CD4-positive, alpha-beta T cell treated with Interleukin-17A for 1 hour (primary cell): Measurements from ENCODE around the gene SAMD7.

Experiments
- DNase-seq: peaks from one replicate; pipeline ENCODE4 v3.0.0-alpha.2; 2020

SAMD7 gene

GRCh38 chr3:169966951-169967915 is 55.9 kb downstream of the SAMD7 start:
- peak; percentile 51 for DNase-seq

- no peak for DNase-seq
These were observed 57.0 kb downstream of the SAMD7 start for GRCh38 chr3:169968224-169968885.

DNA sequence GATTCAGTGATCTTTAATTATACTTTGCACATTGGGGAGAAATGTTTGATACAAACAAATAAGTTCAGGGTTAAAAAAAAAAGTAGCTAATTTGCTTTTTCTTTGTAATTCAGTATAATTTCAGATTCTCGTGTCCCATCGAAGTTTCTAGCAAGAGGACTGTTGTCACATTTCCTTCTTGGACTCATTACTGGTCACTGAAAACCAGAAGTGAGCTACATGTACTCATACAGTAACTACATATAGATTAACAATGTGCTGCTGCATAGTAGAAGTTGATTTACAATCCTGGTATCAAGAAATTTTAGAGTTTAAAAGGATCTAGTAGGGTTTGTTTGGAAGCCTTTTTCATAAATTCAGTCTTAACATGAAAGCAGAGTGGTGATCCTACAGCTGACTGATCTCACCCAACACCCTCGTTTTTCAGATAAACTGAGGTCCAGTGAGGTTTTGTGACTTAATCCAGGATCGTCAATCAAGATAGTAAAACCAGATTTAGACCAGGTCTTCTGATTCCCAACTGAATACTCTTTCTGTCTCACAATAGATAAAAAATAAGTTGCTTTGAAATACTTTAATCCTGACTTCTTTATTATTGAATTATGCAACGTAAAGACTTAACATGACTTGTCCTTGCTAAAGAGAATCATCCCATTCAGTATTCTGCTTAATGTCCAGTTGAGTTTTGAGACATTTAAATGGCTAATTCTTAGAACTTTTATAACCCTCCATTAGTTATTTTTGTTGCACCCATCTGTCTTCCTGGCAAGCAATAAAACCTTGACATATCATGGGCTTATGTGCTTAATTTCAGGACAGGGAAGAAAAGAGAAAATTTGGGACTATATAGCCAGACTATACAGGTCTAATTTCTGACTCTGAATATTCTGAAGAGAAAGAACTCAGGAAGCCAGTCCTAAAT is 58.1 kb downstream of the SAMD7 start:
- DNase-seq = no peak

DNA sequence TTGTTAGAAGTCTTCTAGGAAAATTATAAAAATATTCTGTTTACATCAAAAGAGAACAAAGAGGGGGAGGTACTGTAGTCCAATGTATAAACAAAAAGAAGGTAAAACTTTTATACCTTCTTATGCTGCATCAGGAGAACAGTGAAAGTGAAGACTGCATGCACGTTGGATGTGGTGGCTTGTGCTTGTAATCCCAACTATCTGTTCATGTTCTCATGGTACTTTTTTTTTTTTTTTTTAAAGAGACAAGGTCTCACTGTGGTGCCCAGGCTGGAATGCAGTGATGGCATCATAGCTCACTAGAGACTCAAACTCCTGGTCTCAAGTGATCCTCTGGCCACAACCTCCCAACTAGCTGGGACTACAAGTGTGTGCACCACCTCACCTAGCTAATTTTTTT is 59.5 kb downstream of the SAMD7 start:
- DNase-seq = no peak

GRCh38 chr3:169971522-169971921 is 60.1 kb downstream of the SAMD7 start:
- DNase-seq = no peak

DNA sequence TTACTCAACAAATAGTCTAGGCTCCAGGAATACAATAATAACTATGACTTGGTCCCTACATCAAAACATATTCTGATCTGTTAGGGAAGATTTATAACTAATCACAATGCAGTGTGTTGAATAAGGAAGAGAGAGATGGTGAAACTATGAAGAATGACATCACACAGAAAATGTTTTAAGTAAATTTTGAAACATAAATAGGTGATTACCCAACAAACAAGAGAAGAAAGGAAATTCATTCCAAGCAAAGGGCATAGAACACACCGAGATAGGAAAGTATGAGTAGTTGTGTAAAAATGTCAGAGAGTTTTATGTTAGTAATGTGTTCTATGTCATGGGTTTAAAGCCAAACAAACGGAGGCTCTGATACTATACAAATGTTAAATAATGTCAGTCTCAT is 68.7 kb downstream of the SAMD7 start:
- DNase-seq = no peak

- DNase-seq = no peak
These were observed 72.9 kb downstream of the SAMD7 start for GRCh38 chr3:169984292-169984691.
